NB4 (cell line): ENCODE data around the gene RPS5.

Experiments used
- DNase-seq: peaks from one replicate; pipeline ENCODE4 v3.0.0; 2010; ENCODE audit warnings: low read depth
- H3K4me3 ChIP-seq: one replicate; pipeline ENCODE4 v1.5.1; 2011; ENCODE audit warnings: mild to moderate bottlenecking, low read depth, low read length, moderate library complexity
- MYC ChIP-seq: IDR thresholded peaks from 2 replicates; pipeline ENCODE4 v1.6.1; 2011; ENCODE audit warnings: low read depth, low read length
- POLR2A ChIP-seq: IDR thresholded peaks from 2 replicates; pipeline ENCODE4 v1.6.1; 2011; ENCODE audit warnings: mild to moderate bottlenecking; ENCODE audit not compliant: insufficient read length; ENCODE audit errors: extremely low read depth
- TF ChIP-seq, protein P1 (sequence below): IDR thresholded peaks from one replicate; pipeline ENCODE4 v1.5.1; 2012; ENCODE audit warnings: low read depth, low read length
- TF ChIP-seq, protein P2 (sequence below): IDR thresholded peaks from 2 replicates; pipeline ENCODE4 v1.6.1; 2011; ENCODE audit warnings: low read depth, low read length

The RPS5 gene

DNA sequence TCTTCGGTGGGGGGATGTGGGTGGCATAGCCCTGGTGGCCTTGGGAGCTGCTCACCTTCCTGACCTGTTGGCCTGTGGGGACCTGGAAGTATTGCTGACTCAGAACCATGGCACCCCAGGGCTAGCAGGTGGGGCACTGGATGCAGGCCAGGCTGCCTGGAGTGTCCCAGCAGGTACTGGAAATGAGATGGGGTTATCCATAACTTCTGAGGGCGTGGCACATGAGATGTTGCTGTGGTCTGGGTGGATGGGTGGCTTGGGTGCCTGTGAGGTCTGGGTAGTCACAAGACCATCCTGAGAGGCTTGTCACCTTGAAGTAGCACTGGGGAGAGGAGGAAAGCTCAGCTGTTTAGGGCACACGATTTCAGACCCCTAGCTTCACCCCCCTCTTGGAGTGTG is 7.8 kb downstream of the RPS5 start:
- no peak overlapping the region for H3K4me3 ChIP-seq
- no peak for DNase-seq
- TF ChIP-seq POLR2A: no peak
- TF ChIP-seq, protein P1, sequence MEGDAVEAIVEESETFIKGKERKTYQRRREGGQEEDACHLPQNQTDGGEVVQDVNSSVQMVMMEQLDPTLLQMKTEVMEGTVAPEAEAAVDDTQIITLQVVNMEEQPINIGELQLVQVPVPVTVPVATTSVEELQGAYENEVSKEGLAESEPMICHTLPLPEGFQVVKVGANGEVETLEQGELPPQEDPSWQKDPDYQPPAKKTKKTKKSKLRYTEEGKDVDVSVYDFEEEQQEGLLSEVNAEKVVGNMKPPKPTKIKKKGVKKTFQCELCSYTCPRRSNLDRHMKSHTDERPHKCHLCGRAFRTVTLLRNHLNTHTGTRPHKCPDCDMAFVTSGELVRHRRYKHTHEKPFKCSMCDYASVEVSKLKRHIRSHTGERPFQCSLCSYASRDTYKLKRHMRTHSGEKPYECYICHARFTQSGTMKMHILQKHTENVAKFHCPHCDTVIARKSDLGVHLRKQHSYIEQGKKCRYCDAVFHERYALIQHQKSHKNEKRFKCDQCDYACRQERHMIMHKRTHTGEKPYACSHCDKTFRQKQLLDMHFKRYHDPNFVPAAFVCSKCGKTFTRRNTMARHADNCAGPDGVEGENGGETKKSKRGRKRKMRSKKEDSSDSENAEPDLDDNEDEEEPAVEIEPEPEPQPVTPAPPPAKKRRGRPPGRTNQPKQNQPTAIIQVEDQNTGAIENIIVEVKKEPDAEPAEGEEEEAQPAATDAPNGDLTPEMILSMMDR: no peak
- TF ChIP-seq, protein P2, sequence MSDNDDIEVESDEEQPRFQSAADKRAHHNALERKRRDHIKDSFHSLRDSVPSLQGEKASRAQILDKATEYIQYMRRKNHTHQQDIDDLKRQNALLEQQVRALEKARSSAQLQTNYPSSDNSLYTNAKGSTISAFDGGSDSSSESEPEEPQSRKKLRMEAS: no peak
- no peak for TF ChIP-seq MYC

DNA sequence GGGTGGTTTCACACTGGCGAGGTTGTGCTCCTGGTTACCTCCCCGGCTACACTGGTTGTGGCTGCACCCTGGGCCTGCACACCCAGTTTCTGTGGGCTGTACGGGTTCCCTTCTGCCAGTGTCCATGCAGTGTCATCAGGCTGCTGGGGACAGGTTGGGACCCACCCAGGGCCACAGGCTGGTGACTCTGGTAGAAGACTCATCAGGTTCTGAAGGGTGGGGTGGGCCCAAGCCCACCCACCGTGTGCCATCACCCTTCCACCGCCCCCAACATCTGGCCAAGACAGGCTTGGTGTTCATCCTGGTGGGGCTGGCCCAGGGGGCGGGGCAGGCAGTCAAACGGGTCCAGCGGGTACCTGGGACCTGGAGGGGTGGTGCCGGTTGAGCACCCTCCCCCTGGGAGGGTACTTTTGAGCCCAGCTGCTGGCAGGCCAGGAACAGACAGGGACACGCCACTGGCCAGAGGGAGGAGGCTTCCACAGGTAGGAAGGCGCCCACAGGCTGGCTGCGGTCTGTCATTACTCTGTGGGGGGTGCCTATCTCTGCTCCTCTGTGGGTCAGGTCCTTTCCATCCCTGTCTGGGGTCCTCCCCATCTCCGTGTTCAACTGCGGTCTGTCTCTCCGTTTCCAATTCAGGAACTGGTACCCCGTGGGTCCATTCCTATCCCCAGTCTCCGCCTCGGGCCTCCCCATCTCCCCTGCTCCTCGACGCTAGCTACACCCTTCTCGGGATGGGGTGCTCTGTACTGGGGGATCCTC is 8.3 kb downstream of the RPS5 start, which contains the start of gene RNF225:
Gene RNF225 (plus strand): TSS at position 437 of the 759 bp plus-strand sequence. CDS start 434 bp downstream, outside the sequence.
- no peak within 1 kb of the TSS for H3K4me3 ChIP-seq
- TF ChIP-seq, protein P1: no peak
- TF ChIP-seq, protein P2: no peak
- TF ChIP-seq MYC: no peak
- peak; percentile 15 for TF ChIP-seq POLR2A
- DNase-seq: peak; percentile 47

DNA sequence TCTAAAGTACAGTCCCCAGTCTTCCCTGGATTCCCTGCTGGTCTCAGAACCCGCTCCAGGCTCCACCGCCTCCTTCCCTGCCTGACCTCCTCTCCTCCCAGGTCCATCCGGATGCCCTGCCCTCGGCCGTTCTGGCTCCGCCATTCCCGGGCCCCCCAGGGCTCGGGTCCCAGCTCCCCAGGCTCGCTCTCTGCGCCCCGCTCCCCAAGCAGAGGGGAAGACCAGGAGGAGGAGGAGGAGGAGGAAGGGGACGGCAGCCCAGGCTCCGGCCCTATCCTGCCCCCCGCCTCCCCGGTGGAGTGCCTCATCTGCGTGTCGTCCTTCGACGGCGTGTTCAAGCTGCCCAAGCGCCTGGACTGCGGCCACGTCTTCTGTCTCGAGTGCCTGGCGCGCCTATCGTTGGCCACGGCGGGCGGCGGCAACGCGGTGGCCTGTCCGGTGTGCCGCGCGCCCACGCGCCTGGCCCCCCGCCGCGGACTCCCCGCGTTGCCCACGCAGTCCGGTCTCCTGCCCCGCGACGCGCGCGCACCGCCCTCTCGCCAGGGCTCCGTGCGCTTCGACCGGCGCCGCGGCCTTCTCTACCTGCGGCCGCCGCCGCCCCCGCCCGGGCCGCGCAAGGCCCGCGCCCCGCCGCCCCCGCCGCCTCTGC is 9.0 kb downstream of the RPS5 start:
- DNase-seq: no peak
- TF ChIP-seq MYC: no peak
- TF ChIP-seq, protein P1: no peak
- TF ChIP-seq, protein P2: no peak
- no peak for TF ChIP-seq POLR2A
- H3K4me3 ChIP-seq: no peak overlapping the region

DNA sequence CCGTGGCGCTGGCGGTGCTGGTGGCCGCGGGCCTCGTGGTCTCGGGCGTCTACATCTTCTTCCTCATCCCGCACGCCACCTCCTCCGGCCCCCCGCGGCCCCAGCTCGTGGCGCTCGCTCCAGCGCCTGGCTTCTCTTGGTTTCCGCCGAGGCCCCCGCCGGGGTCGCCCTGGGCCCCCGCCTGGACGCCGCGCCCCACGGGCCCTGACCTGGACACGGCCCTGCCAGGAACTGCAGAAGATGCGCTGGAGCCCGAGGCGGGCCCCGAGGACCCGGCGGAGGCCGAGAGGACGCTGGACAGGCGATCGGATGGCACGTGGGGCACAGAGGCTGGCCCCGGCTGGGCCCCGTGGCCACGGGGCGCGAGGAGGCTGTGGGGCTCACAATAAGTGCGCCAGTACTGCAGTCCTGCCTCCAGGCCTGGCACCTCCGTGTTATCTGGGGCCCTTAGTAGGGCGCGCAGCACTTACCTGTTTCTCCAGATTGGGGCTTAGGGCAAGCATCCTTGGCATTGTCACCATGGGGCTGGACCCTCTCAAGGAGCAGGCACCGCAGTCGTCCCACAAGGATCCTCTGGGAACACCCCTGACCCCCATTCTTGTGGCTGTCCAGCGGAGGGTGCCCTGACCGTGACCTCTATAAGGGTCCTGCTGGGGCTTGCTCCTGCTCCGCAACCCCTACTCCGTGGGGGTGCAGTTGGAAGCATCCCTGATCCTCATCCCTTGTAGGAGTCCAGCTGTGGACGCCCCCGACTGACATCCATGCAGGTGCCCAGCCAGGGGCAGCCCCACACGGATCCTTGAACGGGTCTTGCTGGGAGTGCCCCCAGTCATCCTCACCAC is 9.8 kb downstream of the RPS5 start:
- TF ChIP-seq MYC (no peak), POLR2A (no peak)
- TF ChIP-seq, protein P1: no peak
- TF ChIP-seq, protein P2: no peak
- DNase-seq: no peak
- H3K4me3 ChIP-seq: no peak overlapping the region

DNA sequence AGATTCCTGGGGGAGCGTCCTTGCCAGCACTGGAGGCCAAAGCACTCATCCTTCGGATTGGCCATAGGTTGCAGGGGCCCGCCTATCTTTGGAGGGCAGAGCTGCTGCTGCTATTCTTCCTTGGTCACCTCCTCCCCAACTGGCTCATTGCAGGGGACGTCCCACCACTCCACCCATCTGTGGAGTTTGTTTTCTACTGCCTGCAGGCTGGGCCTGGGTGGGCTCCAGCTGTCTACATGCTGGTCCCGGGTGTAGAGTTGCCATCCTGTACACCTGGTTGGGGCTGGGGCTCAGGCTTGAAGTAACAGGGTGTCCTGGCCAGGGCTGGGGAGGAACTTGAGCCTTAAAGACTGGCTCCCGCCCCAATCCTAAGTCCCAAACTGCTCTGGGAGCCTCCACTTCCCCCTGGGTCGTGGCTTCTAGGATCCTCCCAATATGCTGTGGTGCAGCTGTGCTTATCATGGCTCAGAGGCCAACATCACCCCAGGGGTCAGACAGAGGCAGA is 10.5 kb downstream of the RPS5 start:
- no peak overlapping the region for H3K4me3 ChIP-seq
- DNase-seq: no peak
- TF ChIP-seq POLR2A (no peak), MYC (no peak)
- TF ChIP-seq, protein P2: no peak
- TF ChIP-seq, protein P1: no peak
